Activated CD4-positive, alpha-beta T cell treated with anti-CD3 and anti-CD28 coated beads, Interleukin-2, amount 10 ng/mL, durations not matched to agents 24 days and 14 days (primary cell): ENCODE results near the gene MBTPS1. TPM values are rescaled to one million over a fixed set of nuclear protein-coding genes. Genes with fewer than 3 reads are reported as not detected.
A peak's percentile ranks its signal among the peaks of the same experiment; 100 is the strongest.

Experiments used
- DNase-seq: peaks from one replicate; pipeline ENCODE4 v3.0.0; 2022
- H3K27ac Mint-ChIP-seq: one replicate; pipeline ENCODE4 v1.8.0; 2022; ENCODE audit warnings: mild to moderate bottlenecking, mixed read lengths
- H3K27me3 Mint-ChIP-seq: one replicate; pipeline ENCODE4 v1.8.0; 2022; ENCODE audit warnings: mixed read lengths
- H3K36me3 Mint-ChIP-seq: one replicate; pipeline ENCODE4 v1.8.0; 2022; ENCODE audit warnings: low read depth, mild to moderate bottlenecking, mixed read lengths
- H3K4me1 Mint-ChIP-seq: one replicate; pipeline ENCODE4 v1.8.0; 2021; ENCODE audit warnings: mixed read lengths
- H3K4me3 Mint-ChIP-seq: one replicate; pipeline ENCODE4 v1.8.0; 2022; ENCODE audit warnings: mild to moderate bottlenecking, moderate library complexity, mixed read lengths
- H3K9me3 Mint-ChIP-seq: one replicate; pipeline ENCODE4 v1.8.0; 2021; ENCODE audit warnings: mixed read lengths
- intact Hi-C: fragments of 100-400 bp; cut with micrococcal nuclease; formaldehyde crosslinking; loops from one replicate; pipeline ENCODE4 v1.15.1; 2023
- total RNA-seq: library from RNA; stranded (reverse); gene quantifications from 2 replicates; pipeline ENCODE4 v1.2.3, GENCODE V29; 2022

Gene MBTPS1
- total RNA-seq, 1 donor from 2014 or later = 52.3 TPM

DNA sequence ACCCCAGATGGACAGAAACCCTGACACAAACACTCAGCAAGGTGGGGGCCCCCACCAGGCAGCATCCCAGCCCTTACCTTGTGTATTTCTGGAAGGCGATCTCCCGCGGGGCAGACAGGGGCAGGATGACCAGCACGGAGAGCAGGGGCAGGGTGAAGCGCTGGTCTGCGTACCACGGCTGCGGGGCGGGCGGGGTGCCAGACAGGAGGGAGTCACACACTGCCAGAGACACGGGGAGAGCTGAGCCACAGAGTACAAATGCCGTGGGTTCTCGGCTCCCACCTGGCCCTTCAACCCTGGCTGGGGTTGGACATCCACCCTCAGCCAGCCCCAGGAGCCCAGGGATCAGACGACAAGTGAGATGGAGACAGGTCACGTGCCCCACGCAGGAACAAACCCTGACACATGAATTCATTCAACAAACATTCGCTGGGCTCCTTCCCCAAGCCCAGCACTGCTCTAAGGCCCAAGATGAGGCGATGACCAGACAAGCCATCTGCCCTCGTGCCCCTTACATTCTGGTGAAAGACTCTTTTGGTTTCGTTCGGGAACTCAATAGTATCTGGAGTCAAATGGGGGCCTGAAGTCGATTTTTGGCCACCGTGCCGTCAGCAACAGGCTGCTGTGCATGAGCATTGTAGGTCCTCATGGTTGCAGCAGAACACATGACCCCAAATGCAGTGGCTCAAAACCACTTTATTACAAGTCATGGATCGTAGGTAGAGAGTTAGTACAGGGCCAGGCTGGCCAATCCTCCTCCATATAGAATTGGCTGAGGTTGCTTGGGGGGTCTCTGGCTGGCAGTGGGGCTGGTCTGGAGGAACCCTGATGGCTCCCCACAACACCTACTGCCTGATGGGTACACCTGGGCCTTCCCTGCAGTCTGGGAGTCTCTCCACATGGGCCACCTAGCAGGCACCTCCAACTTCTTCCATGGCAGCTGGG, 83.2 kb downstream of the MBTPS1 start:
- Mint-ChIP-seq H3K4me3 (no peak overlapping the region), H3K9me3 (no peaks in the 10 kb centered on the region), H3K36me3 (no peaks in the 10 kb centered on the region), H3K27me3 (peaks cover 6% of the 10 kb centered on the region), H3K27ac (no peak overlapping the region), H3K4me1 (peaks cover 14% of the 10 kb centered on the region)
- DNase-seq = no peak
- intact Hi-C loops = no loop called here

GRCh38 chr16:84032458-84033178, 84.1 kb downstream of the MBTPS1 start:
- H3K4me3 Mint-ChIP-seq = no peak overlapping the region
- no peak overlapping the region for H3K27ac Mint-ChIP-seq
- intact Hi-C loops = no loop called here
- DNase-seq = no peak
- no peaks in the 10 kb centered on the region for H3K36me3 Mint-ChIP-seq
- H3K27me3 Mint-ChIP-seq = peaks cover 9% of the 10 kb centered on the region
- H3K9me3 Mint-ChIP-seq = no peaks in the 10 kb centered on the region
- peaks cover 14% of the 10 kb centered on the region for H3K4me1 Mint-ChIP-seq

GRCh38 chr16:84031556-84031955, 85.2 kb downstream of the MBTPS1 start:
- H3K4me3 Mint-ChIP-seq = no peak overlapping the region
- intact Hi-C loops = no loop called here
- DNase-seq = no peak
- no peaks in the 10 kb centered on the region for H3K36me3 Mint-ChIP-seq
- H3K4me1 Mint-ChIP-seq = peaks cover 14% of the 10 kb centered on the region
- H3K9me3 Mint-ChIP-seq = no peaks in the 10 kb centered on the region
- peaks cover 10% of the 10 kb centered on the region for H3K27me3 Mint-ChIP-seq
- no peak overlapping the region for H3K27ac Mint-ChIP-seq

DNA sequence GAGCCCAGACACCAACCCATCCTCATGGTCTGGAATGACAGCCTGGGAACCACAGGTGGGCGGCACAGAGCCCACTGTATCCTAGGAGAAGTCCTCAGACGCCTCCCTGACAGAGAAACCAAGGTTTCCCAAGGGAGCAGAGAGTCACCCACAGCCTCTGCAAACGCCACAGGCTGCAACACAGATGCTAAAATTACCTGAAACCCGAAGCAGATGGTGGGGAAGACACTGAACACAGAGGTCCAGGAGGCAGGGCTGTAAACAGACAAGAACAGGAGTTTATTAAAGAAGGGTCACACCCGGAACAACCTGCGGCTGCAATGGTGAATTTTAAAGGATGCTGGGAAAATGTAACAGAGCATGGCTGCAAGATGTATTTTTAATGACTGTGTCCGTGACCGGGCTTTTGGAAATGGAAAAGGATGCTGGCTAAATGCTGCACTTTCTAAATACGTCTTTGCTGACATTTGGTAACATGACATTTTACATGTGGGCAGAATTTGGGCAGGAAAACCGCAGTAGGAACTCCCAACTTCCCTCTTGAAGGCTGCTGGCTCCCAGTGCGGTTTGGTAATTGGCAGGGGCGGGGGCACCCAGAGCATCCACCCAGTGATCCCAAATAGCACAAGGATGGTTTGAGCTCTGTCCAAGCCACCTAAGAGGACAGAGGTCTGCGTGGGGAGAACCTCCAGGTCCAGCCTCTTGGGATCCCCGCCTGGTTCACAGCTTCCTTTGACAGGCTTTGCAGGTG, 87.3 kb downstream of the MBTPS1 start:
- intact Hi-C loops = no loop called here
- Mint-ChIP-seq H3K36me3 (no peaks in the 10 kb centered on the region), H3K9me3 (no peaks in the 10 kb centered on the region), H3K4me3 (peak overlapping the region; percentile 25), H3K27ac (no peak overlapping the region), H3K4me1 (peaks cover 14% of the 10 kb centered on the region), H3K27me3 (peaks cover 10% of the 10 kb centered on the region)
- DNase-seq = no peak

- peaks cover 10% of the 10 kb centered on the region for H3K27me3 Mint-ChIP-seq
- H3K4me3 Mint-ChIP-seq = no peak overlapping the region
- intact Hi-C loops = no loop called here
- no peaks in the 10 kb centered on the region for H3K36me3 Mint-ChIP-seq
- DNase-seq = no peak
- no peak overlapping the region for H3K27ac Mint-ChIP-seq
- H3K4me1 Mint-ChIP-seq = peaks cover 14% of the 10 kb centered on the region
- H3K9me3 Mint-ChIP-seq = no peaks in the 10 kb centered on the region
Observed at GRCh38 chr16:84027625-84028024, 89.1 kb downstream of the MBTPS1 start.

GRCh38 chr16:84026606-84027005, 90.1 kb downstream of the MBTPS1 start:
- Mint-ChIP-seq H3K27me3 (peaks cover 10% of the 10 kb centered on the region), H3K9me3 (peaks cover under 1% of the 10 kb centered on the region), H3K36me3 (no peaks in the 10 kb centered on the region), H3K4me1 (peaks cover 14% of the 10 kb centered on the region), H3K4me3 (no peak overlapping the region), H3K27ac (no peak overlapping the region)
- intact Hi-C loops = no loop called here
- no peak for DNase-seq

GRCh38 chr16:84024854-84025253, 91.9 kb downstream of the MBTPS1 start:
- intact Hi-C loops = no loop called here
- DNase-seq = no peak
- H3K4me1 Mint-ChIP-seq = peaks cover 8% of the 10 kb centered on the region
- H3K27ac Mint-ChIP-seq = no peak overlapping the region
- peaks cover 4% of the 10 kb centered on the region for H3K9me3 Mint-ChIP-seq
- H3K27me3 Mint-ChIP-seq = peaks cover 4% of the 10 kb centered on the region
- H3K4me3 Mint-ChIP-seq = no peak overlapping the region
- H3K36me3 Mint-ChIP-seq = no peaks in the 10 kb centered on the region

DNA sequence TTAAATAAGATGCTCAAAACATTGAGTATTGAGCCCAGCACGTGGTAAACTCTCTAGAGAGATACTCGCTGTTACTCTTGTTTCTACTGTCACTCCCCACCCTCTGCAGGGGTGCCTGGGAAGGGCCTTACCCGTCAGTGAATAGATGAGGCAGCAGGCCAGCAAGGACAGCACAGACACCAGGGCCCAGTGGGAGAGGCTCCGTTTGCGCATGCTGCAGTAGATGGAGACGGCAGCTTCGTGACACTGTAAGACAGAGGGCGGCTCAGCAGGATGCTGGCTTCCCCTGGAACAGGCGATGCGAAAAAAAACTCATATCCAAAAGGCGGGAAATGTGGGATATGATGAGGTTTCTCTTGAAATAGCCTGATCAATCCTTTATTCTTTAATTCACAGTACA, 94.1 kb downstream of the MBTPS1 start:
- Mint-ChIP-seq H3K4me3 (no peak overlapping the region), H3K9me3 (peaks cover 4% of the 10 kb centered on the region), H3K27ac (no peak overlapping the region), H3K36me3 (no peaks in the 10 kb centered on the region), H3K27me3 (peaks cover 2% of the 10 kb centered on the region), H3K4me1 (no peaks in the 10 kb centered on the region)
- DNase-seq = no peak
- intact Hi-C loops = no loop called here

DNA sequence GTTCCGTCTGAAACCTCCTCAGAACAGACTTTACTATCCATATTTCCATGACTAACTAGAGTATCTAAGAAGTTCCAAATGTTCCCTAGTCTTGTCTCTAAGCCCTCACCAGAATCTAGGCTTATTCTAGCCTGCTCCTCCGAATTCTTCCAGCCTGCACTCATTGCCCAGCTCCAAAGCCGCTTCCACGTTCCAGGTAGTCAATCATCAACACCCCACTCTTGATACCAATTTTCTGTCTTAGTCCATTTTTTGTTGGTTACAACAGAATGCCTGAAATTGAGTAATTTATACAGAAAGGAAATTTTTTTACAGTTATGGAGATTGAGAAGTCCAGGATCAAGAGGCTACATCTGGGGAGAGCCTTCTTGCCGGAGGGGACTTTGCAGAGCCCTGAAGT, 95.3 kb downstream of the MBTPS1 start:
- Mint-ChIP-seq H3K27ac (no peak overlapping the region), H3K4me3 (no peak overlapping the region), H3K27me3 (no peaks in the 10 kb centered on the region), H3K4me1 (no peaks in the 10 kb centered on the region), H3K9me3 (peaks cover 4% of the 10 kb centered on the region), H3K36me3 (no peaks in the 10 kb centered on the region)
- intact Hi-C loops = no loop called here
- no peak for DNase-seq

GRCh38 chr16:84020353-84020752, 96.4 kb downstream of the MBTPS1 start:
- Mint-ChIP-seq H3K27ac (no peak overlapping the region), H3K4me3 (no peak overlapping the region), H3K9me3 (peaks cover 4% of the 10 kb centered on the region), H3K36me3 (no peaks in the 10 kb centered on the region), H3K27me3 (no peaks in the 10 kb centered on the region), H3K4me1 (no peaks in the 10 kb centered on the region)
- no peak for DNase-seq
- intact Hi-C loops = no loop called here

GRCh38 chr16:84018710-84019109, 98.0 kb downstream of the MBTPS1 start:
- intact Hi-C loops = no loop called here

DNA sequence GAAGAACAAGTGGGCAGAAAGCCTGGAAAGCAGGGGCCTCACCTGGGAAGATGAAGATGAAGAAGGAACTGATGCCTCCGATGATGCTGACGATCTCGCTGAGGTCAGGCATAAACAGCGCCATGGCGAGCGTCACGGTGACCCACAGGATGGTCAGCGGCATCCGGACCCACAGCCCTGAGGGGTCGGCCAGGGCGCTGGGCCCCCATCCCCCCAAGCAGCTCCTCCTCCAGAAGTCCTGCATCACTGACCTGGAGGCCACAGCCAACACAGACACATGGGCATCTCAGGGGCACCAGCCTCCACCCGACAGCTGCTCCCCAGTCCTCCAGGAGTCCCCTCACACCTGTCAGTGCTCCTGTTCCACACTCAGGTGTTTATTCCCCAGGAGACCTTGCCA, 100.3 kb downstream of the MBTPS1 start:
- intact Hi-C loops = no loop called here
- no peaks in the 10 kb centered on the region for H3K36me3 Mint-ChIP-seq
- no peak overlapping the region for H3K4me3 Mint-ChIP-seq
- DNase-seq = no peak
- H3K9me3 Mint-ChIP-seq = peaks cover 2% of the 10 kb centered on the region
- H3K27me3 Mint-ChIP-seq = no peaks in the 10 kb centered on the region
- no peak overlapping the region for H3K27ac Mint-ChIP-seq
- peaks cover 3% of the 10 kb centered on the region for H3K4me1 Mint-ChIP-seq

More at GRCh38 chr16:84018710-84019109, 98.0 kb downstream of the MBTPS1 start:
- peaks cover 4% of the 10 kb centered on the region for H3K9me3 Mint-ChIP-seq
- DNase-seq = no peak
- no peak overlapping the region for H3K4me3 Mint-ChIP-seq
- H3K27ac Mint-ChIP-seq = no peak overlapping the region
- no peaks in the 10 kb centered on the region for H3K36me3 Mint-ChIP-seq
- H3K4me1 Mint-ChIP-seq = peaks cover 3% of the 10 kb centered on the region
- no peaks in the 10 kb centered on the region for H3K27me3 Mint-ChIP-seq

- Mint-ChIP-seq H3K9me3 (no peaks in the 10 kb centered on the region), H3K27ac (no peak overlapping the region), H3K27me3 (no peaks in the 10 kb centered on the region), H3K36me3 (no peaks in the 10 kb centered on the region), H3K4me3 (no peak overlapping the region), H3K4me1 (peaks cover 3% of the 10 kb centered on the region)
- intact Hi-C loops = no loop called here
- no peak for DNase-seq
Observed at GRCh38 chr16:84015399-84015798, 101.3 kb downstream of the MBTPS1 start.
